H1 (cell line): ENCODE measurements around the gene LITAF. TPM values are rescaled to one million over a fixed set of nuclear protein-coding genes. Genes with fewer than 3 reads are reported as not detected.

Experiments used
- CTCF ChIA-PET: fragments of 300-600 bp; sonication (Branson Sonifier 250); formaldehyde crosslinking; loops from one replicate; lab custom pipeline; 2021; ENCODE audit not compliant: partially characterized antibody; lab: Charles Lee
- POLR2A ChIA-PET: fragments of 300-600 bp; sonication (Branson Sonifier 250); formaldehyde crosslinking; loops from one replicate; lab custom pipeline; 2021; ENCODE audit warnings: inconsistent platforms; ENCODE audit not compliant: partially characterized antibody; lab: Charles Lee
- DNase-seq, 2 experiments: peaks; one replicate each; pipeline versions ENCODE4 v3.0.0 to v3.0.0-alpha.2; 2010 to 2022; ENCODE audit warnings: low spot score in 2 of 2, low read depth in 1 of 2, mixed read lengths in 1 of 2
- FAIRE-seq: peaks from 2 replicates; lab custom pipeline; 2011; peaks lifted over from hg19 to GRCh38; lab: Jason Lieb, UNC
- H2AFZ ChIP-seq: 2 replicates; pipeline ENCODE4 v1.8.1; 2012; ENCODE audit warnings: low read length, inconsistent platforms
- H2AK5ac ChIP-seq: 2 replicates; pipeline ENCODE4 v1.6.1; 2013; ENCODE audit warnings: low read depth, low read length
- H2BK120ac ChIP-seq: replicated peaks from 2 replicates; pipeline ENCODE3; 2013; ENCODE audit warnings: low read depth, low read length, inconsistent platforms
- H2BK12ac ChIP-seq: 2 replicates; pipeline ENCODE4 v1.6.1; 2013; ENCODE audit warnings: low read depth, low read length
- H2BK15ac ChIP-seq: 2 replicates; pipeline ENCODE4 v1.6.1; 2013; ENCODE audit warnings: low read length
- H2BK20ac ChIP-seq: 2 replicates; pipeline ENCODE4 v1.6.1; 2013; ENCODE audit warnings: low read length
- H2BK5ac ChIP-seq: 2 replicates; pipeline ENCODE4 v1.6.1; 2013; ENCODE audit warnings: low read depth, low read length
- H3K14ac ChIP-seq: 2 replicates; pipeline ENCODE4 v1.6.1; 2013; ENCODE audit warnings: inconsistent platforms; ENCODE audit not compliant: insufficient read length
- H3K18ac ChIP-seq: 2 replicates; pipeline ENCODE4 v1.6.1; 2013; ENCODE audit warnings: low read length; ENCODE audit errors: extremely low read depth
- H3K23ac ChIP-seq: 2 replicates; pipeline ENCODE4 v1.6.1; 2013; ENCODE audit warnings: inconsistent platforms; ENCODE audit not compliant: insufficient read length
- H3K23me2 ChIP-seq: 2 replicates; pipeline ENCODE4 v1.6.1; 2013; ENCODE audit warnings: low read depth, low read length
- H3K27ac ChIP-seq: 2 replicates; pipeline ENCODE4 v1.6.1; 2011; ENCODE audit warnings: low read depth, low read length, inconsistent platforms
- H3K27me3 ChIP-seq, 4 experiments: replicated peaks in 1 of 4; 1 replicate in 1 of 4; 2 replicates in 3 of 4; pipeline versions ENCODE4 v1.6.1 to v1.8.1; 2011 to 2013; ENCODE audit warnings: low read length in 3 of 4, mild to moderate bottlenecking in 3 of 4, inconsistent platforms in 2 of 4, mixed read lengths in 2 of 4, moderate library complexity in 1 of 4; ENCODE audit not compliant: control insufficient read depth in 3 of 4, insufficient read depth in 3 of 4; ENCODE audit errors: extremely low read depth in 1 of 4
- H3K36me3 ChIP-seq, 4 experiments: 2 replicates each; pipeline versions ENCODE4 v1.6.1 to v1.8.1; 2011 to 2013; ENCODE audit warnings: mild to moderate bottlenecking in 4 of 4, low read length in 3 of 4, moderate library complexity in 2 of 4, control low read depth in 1 of 4, inconsistent platforms in 1 of 4; ENCODE audit not compliant: insufficient read depth in 4 of 4, control insufficient read depth in 2 of 4
- H3K4ac ChIP-seq: replicated peaks from 2 replicates; pipeline ENCODE3; 2013; ENCODE audit warnings: low read length, low read depth, mixed read lengths, inconsistent platforms; ENCODE audit not compliant: insufficient read length
- H3K4me1 ChIP-seq, 4 experiments: replicated peaks in 1 of 4; 1 replicate in 1 of 4; 2 replicates in 3 of 4; pipeline versions ENCODE4 v1.6.1 to v1.8.1; 2011 to 2013; ENCODE audit warnings: low read length in 3 of 4, inconsistent platforms in 2 of 4, mixed read lengths in 1 of 4; ENCODE audit not compliant: insufficient read depth in 4 of 4, control insufficient read depth in 3 of 4
- H3K4me2 ChIP-seq, 2 experiments: 2 replicates each; pipeline versions ENCODE4 v1.6.1 to v1.8.1; 2011 to 2013; ENCODE audit warnings: low read depth in 2 of 2, low read length in 2 of 2, control low read depth in 1 of 2, inconsistent platforms in 1 of 2, mild to moderate bottlenecking in 1 of 2; ENCODE audit not compliant: insufficient read depth in 1 of 2
- H3K4me3 ChIP-seq, 4 experiments: fragments of 200-600, 300-600 bp in 1 of 4; sonication (generic), shearing (Covaris generic), sonication (Bioruptor Twin) in 1 of 4; 2 replicates each; pipeline versions ENCODE4 v1.5.1 to v1.8.1; 2011 to 2016; ENCODE audit warnings: low read length in 4 of 4, low read depth in 3 of 4, control low read depth in 2 of 4, inconsistent platforms in 2 of 4, mild to moderate bottlenecking in 2 of 4, mixed read lengths in 1 of 4, moderate library complexity in 1 of 4; ENCODE audit not compliant: insufficient read depth in 2 of 4; ENCODE audit errors: extremely low read depth in 1 of 4
- H3K56ac ChIP-seq: replicated peaks from 2 replicates; pipeline ENCODE3; 2013; ENCODE audit warnings: low read depth, mild to moderate bottlenecking, mixed read lengths, low read length, inconsistent platforms; ENCODE audit not compliant: insufficient read length
- H3K79me1 ChIP-seq: 2 replicates; pipeline ENCODE4 v1.6.1; 2013; ENCODE audit warnings: low read depth, low read length, control low read depth
- H3K79me2 ChIP-seq, 2 experiments: 2 replicates each; pipeline versions ENCODE4 v1.6.1 to v1.8.1; 2012 to 2013; ENCODE audit warnings: low read length in 2 of 2, mild to moderate bottlenecking in 2 of 2, inconsistent platforms in 1 of 2; ENCODE audit not compliant: insufficient read depth in 2 of 2, control insufficient read depth in 1 of 2
- H3K9ac ChIP-seq, 4 experiments: replicated peaks in 1 of 4; 1 replicate in 1 of 4; 2 replicates in 3 of 4; pipeline versions ENCODE4 v1.6.1 to v1.8.1; 2011 to 2013; ENCODE audit warnings: low read depth in 3 of 4, low read length in 3 of 4, control low read depth in 2 of 4, mild to moderate bottlenecking in 2 of 4, moderate library complexity in 2 of 4, inconsistent platforms in 1 of 4; ENCODE audit errors: extremely low read depth in 1 of 4
- H3K9me3 ChIP-seq, 2 experiments: 2 replicates each; pipeline versions ENCODE4 v1.6.1 to v1.8.1; 2012 to 2013; ENCODE audit warnings: mild to moderate bottlenecking in 2 of 2, moderate library complexity in 2 of 2, control low read depth in 1 of 2, inconsistent platforms in 1 of 2, low read depth in 1 of 2, low read length in 1 of 2, mixed read lengths in 1 of 2; ENCODE audit not compliant: insufficient read depth in 2 of 2
- H4K20me1 ChIP-seq, 2 experiments: replicated peaks in 1 of 2; 2 replicates each; pipeline versions ENCODE3 to v1.8.1; 2011 to 2013; ENCODE audit warnings: inconsistent platforms in 2 of 2, low read length in 2 of 2, mild to moderate bottlenecking in 1 of 2; ENCODE audit not compliant: insufficient read depth in 2 of 2, control insufficient read depth in 1 of 2
- H4K5ac ChIP-seq: 2 replicates; pipeline ENCODE4 v1.6.1; 2013; ENCODE audit warnings: low read length, low read depth, mixed read lengths, inconsistent platforms; ENCODE audit not compliant: insufficient read length
- H4K8ac ChIP-seq: 2 replicates; pipeline ENCODE4 v1.8.0; 2013; ENCODE audit warnings: mild to moderate bottlenecking, moderate library complexity, low read length, inconsistent platforms; ENCODE audit not compliant: insufficient read depth; ENCODE audit errors: extremely low read depth
- H4K91ac ChIP-seq: replicated peaks from 2 replicates; pipeline ENCODE3; 2013; ENCODE audit warnings: low read length, mixed read lengths, inconsistent platforms; ENCODE audit not compliant: insufficient read length
- ATF3 ChIP-seq: IDR thresholded peaks from 2 replicates; pipeline ENCODE4 v1.6.1; 2011; ENCODE audit warnings: low read depth, mild to moderate bottlenecking, low read length; ENCODE audit not compliant: insufficient read depth
- CHD1 ChIP-seq: IDR thresholded peaks from 2 replicates; pipeline ENCODE4 v1.6.1; 2012; ENCODE audit warnings: low read depth, low read length, improper control_type of control experiment
- HDAC2 ChIP-seq, 2 experiments: fragments of 300-600 bp in 1 of 2; sonication (generic) in 1 of 2; IDR thresholded peaks; 2 replicates each; pipeline ENCODE4 v1.6.1; 2011 to 2012; ENCODE audit warnings: low read depth in 2 of 2, low read length in 2 of 2, mild to moderate bottlenecking in 2 of 2, moderate library complexity in 2 of 2, borderline replicate concordance in 1 of 2, inconsistent platforms in 1 of 2
- KDM1A ChIP-seq: fragments of 200-600, 300-600 bp; sonication (generic); IDR thresholded peaks from 2 replicates; pipeline ENCODE4 v1.7.1; 2016; ENCODE audit warnings: mild to moderate bottlenecking, low read length, borderline replicate concordance
- KDM4A ChIP-seq: IDR thresholded peaks from one replicate; pipeline ENCODE4 v1.7.1; 2012; ENCODE audit warnings: low read depth, mild to moderate bottlenecking, moderate library complexity, low read length, inconsistent platforms; ENCODE audit not compliant: severe bottlenecking
- RFX5 ChIP-seq: IDR thresholded peaks from 2 replicates; pipeline ENCODE4 v1.6.1; 2011; ENCODE audit warnings: low read depth, low read length, improper control_type of control experiment, borderline replicate concordance
- RNF2 ChIP-seq: fragments of 200-900, 300-1000 bp; sonication (generic); IDR thresholded peaks from 2 replicates; pipeline ENCODE4 v1.7.1; 2016; ENCODE audit warnings: borderline replicate concordance, low read depth, mild to moderate bottlenecking, antibody characterized with exemption, low read length; ENCODE audit not compliant: poor library complexity, severe bottlenecking; ENCODE audit errors: missing control alignments
- WGBS, 2 experiments: shearing (Covaris generic) in 1 of 2; methylation state at CpG; one replicate each; pipeline versions ENCODE4 v1.1.6 to v1.1.7; 2013 to 2015; ENCODE audit warnings: low lambda C conversion rate in 2 of 2, mixed read lengths in 2 of 2, inconsistent platforms in 1 of 2, low coverage in 1 of 2, missing lambda C conversion rate in 1 of 2; ENCODE audit not compliant: insufficient replicate concordance in 2 of 2, insufficient coverage in 1 of 2, insufficient read length in 1 of 2; ENCODE audit errors: extremely low coverage in 1 of 2, missing lambda C conversion rate in 1 of 2; 5-methylcytosine and 5-hydroxymethylcytosine counted together
- polyA plus RNA-seq, 7 experiments: library from polyadenylated mRNA; depleted of rRNA in 3 of 7; stranded (reverse) in 5 of 7; unstranded in 2 of 7; fragments of >200 nt in 5 of 7; fragments of 200-250 nt in 2 of 7; gene quantifications; 1 replicate in 5 of 7; 2 replicates in 1 of 7; 4 replicates in 1 of 7; pipeline versions ENCODE4 v1.2.1 to v1.2.3, GENCODE V29; 2011 to 2013; ENCODE audit warnings: missing spikeins in 2 of 7, mixed read lengths in 2 of 7
- total RNA-seq: library from RNA; stranded (reverse); fragmentation: NEBNext Ultra II Directional; extraction: Animal tissue kit (Norgen Biotek cat#: 25700); gene quantifications from 2 replicates; pipeline ENCODE4 v1.2.1, GENCODE V29; 2021
- TF ChIP-seq, protein P1 (sequence below), 3 experiments: IDR thresholded peaks; 1 replicate in 2 of 3; 2 replicates in 1 of 3; pipeline versions ENCODE4 v1.5.1 to v1.6.1; 2011; ENCODE audit warnings: low read length in 3 of 3, mild to moderate bottlenecking in 3 of 3, inconsistent platforms in 2 of 3, low read depth in 1 of 3, moderate library complexity in 1 of 3; ENCODE audit not compliant: insufficient read depth in 1 of 3; ENCODE audit errors: control extremely low read depth in 1 of 3

Gene LITAF
- total and polyA plus RNA-seq, 2 of the 8 experiments (the other 6 are each of a cell fraction or from before 2014, with no cell fraction given): 165 to 205 TPM

GRCh38 chr16:11563493-11564040, 23.2 kb downstream of the LITAF start:
- 73% methylated on average over 6 of the region's 6 CpGs; no CpG with 5 or more reads in 1 of the 2 experiments for WGBS, 2 experiments
- FAIRE-seq (no peak), DNase-seq (no peak)
- no peak overlapping the region for H2AFZ ChIP-seq
- H2BK12ac ChIP-seq: no peak overlapping the region
- H2BK120ac ChIP-seq: no peak overlapping the region
- no peak overlapping the region for H4K8ac ChIP-seq
- H3K79me2 ChIP-seq: peaks cover 8 to 83% of the 10 kb centered on the region in 2 experiments; a peak in 3 of 4 replicates
- H3K4me3 ChIP-seq: no peak overlapping the region
- H4K20me1 ChIP-seq: peaks cover 3% of the 10 kb centered on the region in 2 experiments
- H3K27me3 ChIP-seq: no peaks in the 10 kb centered on the region
- H4K5ac ChIP-seq: no peak overlapping the region
- H3K4ac ChIP-seq: no peak overlapping the region
- H2AK5ac ChIP-seq: no peak overlapping the region
- H3K36me3 ChIP-seq: 0 out of 8 replicates have a peak, but pooled peaks cover 0 to 5% (median 0%) of the 10 kb centered on the region in 4 experiments
- H3K4me1 ChIP-seq: peaks cover 3 to 14% (median 6%) of the 10 kb centered on the region in 4 experiments
- H3K79me1 ChIP-seq: peaks cover 9% of the 10 kb centered on the region; the same call in 1 of the 2 replicates
- POLR2A ChIA-PET: interaction anchor here (0.5 to 1.1 kb wide), 3 partner anchors 19 to 606 kb away, joined by 3 to 5 read pairs (median 4); no protein-coding TSS in a partner anchor
- no peak overlapping the region for H3K14ac ChIP-seq
- H3K23me2 ChIP-seq: no peaks in the 10 kb centered on the region
- CTCF ChIA-PET: interaction anchor here (0.6 to 3.1 kb wide), 8 partner anchors 9 to 666 kb away, joined by 3 to 12 read pairs (median 4); no protein-coding TSS in a partner anchor
- H3K9me3 ChIP-seq: no peaks in the 10 kb centered on the region
- no peak overlapping the region for H2BK15ac ChIP-seq
- peak overlapping the region; percentile 26; the same call in 1 of the 2 replicates for H3K18ac ChIP-seq
- no peak overlapping the region for H3K27ac ChIP-seq
- no peak overlapping the region for H3K23ac ChIP-seq
- no peak overlapping the region; the same call in 1 of the 2 replicates for H2BK5ac ChIP-seq
- H3K4me2 ChIP-seq: no peak overlapping the region; a peak in 2 of 4 replicates
- H4K91ac ChIP-seq: peak overlapping the region; percentile 22
- H3K56ac ChIP-seq: no peak overlapping the region
- no peak overlapping the region for H3K9ac ChIP-seq
- H2BK20ac ChIP-seq: no peak overlapping the region; the same call in 1 of the 2 replicates
- TF ChIP-seq RFX5 (no peak), ATF3 (no peak), HDAC2 (IDR thresholded peaks at IDR 0.05; ENCODE audit: borderline replicate concordance in 1 of 2, low read depth in 2 of 2, low read length in 2 of 2) (no peak), RNF2 (no peak), KDM4A (no peak), KDM1A (no peak), CHD1 (no peak)
- TF ChIP-seq, protein P1, sequence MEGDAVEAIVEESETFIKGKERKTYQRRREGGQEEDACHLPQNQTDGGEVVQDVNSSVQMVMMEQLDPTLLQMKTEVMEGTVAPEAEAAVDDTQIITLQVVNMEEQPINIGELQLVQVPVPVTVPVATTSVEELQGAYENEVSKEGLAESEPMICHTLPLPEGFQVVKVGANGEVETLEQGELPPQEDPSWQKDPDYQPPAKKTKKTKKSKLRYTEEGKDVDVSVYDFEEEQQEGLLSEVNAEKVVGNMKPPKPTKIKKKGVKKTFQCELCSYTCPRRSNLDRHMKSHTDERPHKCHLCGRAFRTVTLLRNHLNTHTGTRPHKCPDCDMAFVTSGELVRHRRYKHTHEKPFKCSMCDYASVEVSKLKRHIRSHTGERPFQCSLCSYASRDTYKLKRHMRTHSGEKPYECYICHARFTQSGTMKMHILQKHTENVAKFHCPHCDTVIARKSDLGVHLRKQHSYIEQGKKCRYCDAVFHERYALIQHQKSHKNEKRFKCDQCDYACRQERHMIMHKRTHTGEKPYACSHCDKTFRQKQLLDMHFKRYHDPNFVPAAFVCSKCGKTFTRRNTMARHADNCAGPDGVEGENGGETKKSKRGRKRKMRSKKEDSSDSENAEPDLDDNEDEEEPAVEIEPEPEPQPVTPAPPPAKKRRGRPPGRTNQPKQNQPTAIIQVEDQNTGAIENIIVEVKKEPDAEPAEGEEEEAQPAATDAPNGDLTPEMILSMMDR (IDR thresholded peaks at IDR 0.05; ENCODE audit: control extremely low read depth in 1 of 3, insufficient read depth in 1 of 3, low read depth in 1 of 3, low read length in 3 of 3): no peak
